Measurements from ENCODE around the gene ARF6.

GRCh38 chr14:49881350-49882001 is 11.4 kb upstream of the ARF6 start:
- TF ChIP-seq, protein P1, sequence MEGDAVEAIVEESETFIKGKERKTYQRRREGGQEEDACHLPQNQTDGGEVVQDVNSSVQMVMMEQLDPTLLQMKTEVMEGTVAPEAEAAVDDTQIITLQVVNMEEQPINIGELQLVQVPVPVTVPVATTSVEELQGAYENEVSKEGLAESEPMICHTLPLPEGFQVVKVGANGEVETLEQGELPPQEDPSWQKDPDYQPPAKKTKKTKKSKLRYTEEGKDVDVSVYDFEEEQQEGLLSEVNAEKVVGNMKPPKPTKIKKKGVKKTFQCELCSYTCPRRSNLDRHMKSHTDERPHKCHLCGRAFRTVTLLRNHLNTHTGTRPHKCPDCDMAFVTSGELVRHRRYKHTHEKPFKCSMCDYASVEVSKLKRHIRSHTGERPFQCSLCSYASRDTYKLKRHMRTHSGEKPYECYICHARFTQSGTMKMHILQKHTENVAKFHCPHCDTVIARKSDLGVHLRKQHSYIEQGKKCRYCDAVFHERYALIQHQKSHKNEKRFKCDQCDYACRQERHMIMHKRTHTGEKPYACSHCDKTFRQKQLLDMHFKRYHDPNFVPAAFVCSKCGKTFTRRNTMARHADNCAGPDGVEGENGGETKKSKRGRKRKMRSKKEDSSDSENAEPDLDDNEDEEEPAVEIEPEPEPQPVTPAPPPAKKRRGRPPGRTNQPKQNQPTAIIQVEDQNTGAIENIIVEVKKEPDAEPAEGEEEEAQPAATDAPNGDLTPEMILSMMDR (IDR thresholded peaks at IDR 0.05 in 4 of 5, conservative IDR thresholded peaks at IDR 0.05 in 1 of 5) = no peak
- no peak for TF ChIP-seq POLR2A (IDR thresholded peaks at IDR 0.05)

Data from gastrocnemius medialis (tissue), 4 donors.